Measurements from ENCODE around the gene ABCA2. TPM values are rescaled to one million over a fixed set of nuclear protein-coding genes. Genes with fewer than 3 reads are reported as not detected.

ABCA2 gene
- total and polyA plus RNA-seq, 2 experiments from 2014 or later = 7.0 to 16.0 TPM

- no peaks in the 10 kb centered on the region for H4K20me1 ChIP-seq (replicated peaks; ENCODE audit: insufficient read depth)
- no peaks in the 10 kb centered on the region; the same call in 2 of the 3 replicates for H3K9me3 Mint-ChIP-seq
- peaks cover 9% of the 10 kb centered on the region for H3K4me1 Mint-ChIP-seq
- H3K27me3 Mint-ChIP-seq (ENCODE audit: insufficient read depth, low read depth, poor library complexity) = peaks cover 4% of the 10 kb centered on the region
- H3K4me3 Mint-ChIP-seq = peak overlapping the region; percentile 5; the same call in 1 of the 3 replicates
- peaks cover 9% of the 10 kb centered on the region for H3K4me1 ChIP-seq (ENCODE audit: insufficient read depth)
- peak overlapping the region; percentile 67 for H3K4me2 ChIP-seq
- no peaks in the 10 kb centered on the region for H3K36me3 Mint-ChIP-seq (ENCODE audit: low read depth)
- ATAC-seq (peak; percentile 15), DNase-seq (ENCODE audit: low spot score) (peak; percentile 55)
- TF ChIP-seq EZH2 (IDR thresholded peaks at IDR 0.05; ENCODE audit: low read depth, unreplicated experiment) (no peak), ZNF114 (CRISPR knock-in tag; IDR thresholded peaks at IDR 0.05) (no peak), CREB1 (CRISPR knock-in tag; IDR thresholded peaks at IDR 0.05; ENCODE audit: low read depth) (no peak), ETS1 (IDR thresholded peaks at IDR 0.05) (no peak), STAT1 (IDR thresholded peaks at IDR 0.05; ENCODE audit: unreplicated experiment) (no peak), POLR2AphosphoS5 (IDR thresholded peaks at IDR 0.05; ENCODE audit: low read depth) (no peak), EZH2phosphoT487 (IDR thresholded peaks at IDR 0.05; ENCODE audit: unreplicated experiment) (no peak), JUNB (IDR thresholded peaks at IDR 0.05; ENCODE audit: unreplicated experiment) (no peak), NANOG (IDR thresholded peaks at IDR 0.05; ENCODE audit: borderline replicate concordance) (no peak), REST (IDR thresholded peaks at IDR 0.05; ENCODE audit: unreplicated experiment) (no peak), ZNF331 (CRISPR knock-in tag; IDR thresholded peaks at IDR 0.05; ENCODE audit: low read depth) (no peak), CTCF (conservative IDR thresholded peaks at IDR 0.05; ENCODE audit: low read depth in 2 of 2) (no peak), ZNF462 (CRISPR knock-in tag; IDR thresholded peaks at IDR 0.05) (no peak)
- H3K4me3 ChIP-seq = 0 out of 2 replicates have a peak overlapping the region, but pooled peaks have one; percentile 33
- no peaks in the 10 kb centered on the region for H3K9me2 ChIP-seq (ENCODE audit: insufficient read depth)
- H3K27me3 ChIP-seq (ENCODE audit: insufficient read depth) = no peaks in the 10 kb centered on the region
- H3K79me2 ChIP-seq (replicated peaks; ENCODE audit: insufficient read depth) = no peaks in the 10 kb centered on the region
- peak overlapping the region; percentile 88 for H2AFZ ChIP-seq
- peak overlapping the region; percentile 38 for H3K27ac Mint-ChIP-seq
- H3F3A ChIP-seq (replicated peaks; ENCODE audit: low read depth) = no peaks in the 10 kb centered on the region
- H3K27ac ChIP-seq (ENCODE audit: low read depth) = no peak overlapping the region; the same call in 1 of the 2 replicates
- no peaks in the 10 kb centered on the region for H3K36me3 ChIP-seq (ENCODE audit: insufficient read depth)
These were observed 62.1 kb downstream of the ABCA2 start for GRCh38 chr9:136965771-136966484.
